ENCODE measurements around the gene AADACL4.
"Not testable (repeated sequence)": the region's sequence is repeated elsewhere in the genome, so short reads cannot be mapped to it uniquely, and the experiment has no call there.

AADACL4 gene

DNA sequence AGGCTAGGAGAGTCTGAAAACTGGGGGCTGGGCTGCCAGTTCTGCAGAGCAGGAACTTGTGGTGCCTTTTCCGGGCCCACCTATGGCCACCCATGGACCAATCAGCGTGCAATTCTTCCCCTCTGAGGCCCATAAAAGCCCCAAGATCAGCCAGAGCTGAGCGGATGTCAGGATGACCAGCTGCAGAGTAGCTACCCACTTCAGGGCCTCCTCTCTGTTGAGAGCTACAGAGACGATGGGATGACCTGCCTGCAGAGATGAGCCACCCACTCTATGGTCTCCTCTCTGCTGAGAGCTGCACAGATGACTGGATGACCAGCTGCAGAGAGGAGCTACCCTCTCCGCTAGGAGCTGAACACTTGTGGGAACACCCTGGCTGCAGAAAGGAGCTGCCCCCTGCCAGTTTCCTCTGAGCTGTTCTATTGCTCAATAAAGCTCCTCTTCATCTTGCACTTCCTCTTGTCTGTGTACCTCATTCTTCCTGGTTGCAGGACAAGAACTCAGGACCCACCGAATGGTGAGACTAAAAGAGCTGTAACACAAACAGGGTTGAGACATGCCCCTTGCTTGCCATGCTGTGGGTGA lies 12.8 kb upstream of the AADACL4 start:
- no peak for DNase-seq

- no peak for DNase-seq
These were observed 12.3 kb upstream of the AADACL4 start for GRCh38 chr1:12631571-12631970.

DNA sequence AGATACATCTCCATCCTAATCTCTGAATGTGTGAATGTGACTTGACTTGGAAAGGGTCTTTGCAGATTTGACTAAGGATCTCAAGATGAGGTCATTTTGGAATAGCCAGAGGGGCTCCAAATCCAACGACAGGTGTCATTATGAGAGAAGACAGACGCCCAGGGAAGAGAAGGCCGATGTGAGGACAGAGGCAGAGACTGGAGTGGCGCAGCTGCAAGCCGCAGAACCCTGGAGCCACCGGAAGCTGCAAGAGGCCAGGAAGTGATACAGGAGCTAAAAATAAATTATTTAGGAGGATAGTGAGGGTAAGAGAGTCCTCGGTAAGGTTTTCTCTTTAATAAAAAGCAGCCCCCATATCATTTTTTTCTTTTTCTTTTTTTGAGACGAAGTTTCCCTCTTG lies 9.7 kb upstream of the AADACL4 start:
- no peak for DNase-seq

DNA sequence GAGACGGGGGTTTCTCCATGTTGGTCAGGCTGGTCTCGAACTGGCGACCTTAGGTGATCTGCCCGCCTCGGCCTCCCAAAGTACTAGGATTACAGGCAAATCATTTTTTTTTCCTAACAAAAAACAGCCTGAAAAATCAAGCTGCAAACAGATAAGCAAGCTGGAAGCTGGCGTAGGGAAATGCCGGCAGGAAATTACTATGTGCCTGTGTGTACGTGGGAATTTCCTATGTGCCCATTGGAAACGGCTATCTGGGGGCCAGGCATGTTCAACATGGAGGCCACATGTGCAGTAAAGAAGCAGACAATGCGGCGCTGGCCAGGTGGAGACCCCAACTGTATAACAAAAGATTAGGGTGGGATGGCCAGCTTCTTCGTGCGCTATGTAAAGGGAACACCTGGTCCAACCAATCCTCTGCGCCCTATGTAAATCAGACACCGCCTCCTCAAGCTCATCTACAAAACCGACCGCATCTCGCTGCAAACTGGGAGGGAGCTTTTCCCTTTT lies 9.1 kb upstream of the AADACL4 start:
- no peak for DNase-seq

DNA sequence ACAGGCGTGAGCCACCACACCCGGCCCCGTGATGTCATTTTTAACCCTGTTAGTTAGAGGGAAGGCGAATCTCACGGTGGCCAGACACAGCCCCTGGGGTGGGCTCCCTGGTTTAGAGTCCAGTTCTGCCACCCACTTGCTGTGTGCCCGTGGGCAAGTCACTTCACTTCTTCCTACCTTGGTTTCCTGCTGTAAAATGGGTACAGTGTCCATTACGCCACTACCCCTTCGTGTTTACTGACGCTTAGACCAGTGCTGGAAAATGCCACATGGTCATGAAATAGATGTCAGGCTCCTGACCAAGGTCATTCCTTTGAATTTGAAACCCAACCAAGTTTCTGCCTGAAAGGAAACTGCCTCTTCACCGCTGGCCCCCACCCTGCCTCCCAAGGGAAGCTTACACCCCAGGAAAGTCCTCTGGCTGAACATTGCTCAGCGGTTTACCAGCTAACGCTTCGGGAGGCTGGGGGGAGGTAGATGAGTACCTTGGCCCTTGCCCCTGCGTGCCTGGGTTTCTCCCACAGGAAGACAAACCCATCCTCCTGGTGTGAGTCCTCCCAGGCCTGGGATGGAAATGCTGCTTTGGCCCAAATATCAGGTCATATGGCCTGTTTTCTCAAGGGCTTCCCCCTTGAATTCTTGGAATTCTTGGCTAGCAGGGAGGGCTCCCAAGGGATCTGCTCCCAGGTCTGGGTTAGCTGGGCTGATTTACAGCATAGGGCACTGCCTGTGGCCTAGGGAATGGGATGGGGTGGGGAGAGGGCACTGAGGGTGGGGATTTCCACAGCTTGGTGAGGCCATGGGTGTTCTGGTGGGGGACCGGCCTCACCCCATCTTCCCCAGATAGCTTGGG lies 7.6 kb upstream of the AADACL4 start:
- DNase-seq = no peak

DNA sequence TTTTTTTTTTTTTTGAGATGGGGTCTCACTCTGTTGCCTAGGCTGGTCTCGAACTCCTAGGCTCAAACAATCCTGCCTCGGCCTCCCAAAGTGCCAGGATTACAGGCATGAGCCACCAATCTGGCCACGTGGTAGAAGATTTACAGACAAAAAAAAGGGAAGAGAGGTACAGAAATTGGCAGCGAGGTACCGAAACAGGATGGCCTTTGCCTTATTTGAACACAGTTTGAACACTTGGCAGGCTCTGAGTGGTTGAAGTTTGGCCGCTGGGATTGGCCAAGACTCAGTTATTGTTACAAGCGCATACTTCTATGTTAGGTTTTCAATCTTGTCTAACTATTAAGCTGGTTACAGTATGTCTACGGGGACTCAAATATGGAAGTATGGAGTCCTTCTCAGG lies 6.2 kb upstream of the AADACL4 start:
- DNase-seq = no peak

GRCh38 chr1:12640237-12640957 lies 3.5 kb upstream of the AADACL4 start:
- DNase-seq = no peak

DNA sequence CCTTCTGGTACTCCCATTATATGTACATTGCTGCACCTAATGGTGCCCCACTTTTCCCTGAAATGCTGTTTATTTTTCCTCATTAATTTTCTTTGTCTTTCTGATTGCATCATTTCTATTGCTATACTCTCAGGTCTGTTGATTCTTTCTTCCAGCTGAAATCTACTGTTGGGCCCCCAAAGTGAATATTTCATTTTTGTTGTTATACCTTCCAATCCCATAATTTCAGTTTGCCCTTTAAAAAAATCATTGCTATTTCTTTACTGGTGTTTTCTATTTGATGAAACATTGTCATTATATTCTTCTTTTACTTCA lies 3.0 kb upstream of the AADACL4 start:
- DNase-seq = no peak

GRCh38 chr1:12643079-12643478 lies 806 bp upstream of the AADACL4 start:
- DNase-seq = no peak

DNA sequence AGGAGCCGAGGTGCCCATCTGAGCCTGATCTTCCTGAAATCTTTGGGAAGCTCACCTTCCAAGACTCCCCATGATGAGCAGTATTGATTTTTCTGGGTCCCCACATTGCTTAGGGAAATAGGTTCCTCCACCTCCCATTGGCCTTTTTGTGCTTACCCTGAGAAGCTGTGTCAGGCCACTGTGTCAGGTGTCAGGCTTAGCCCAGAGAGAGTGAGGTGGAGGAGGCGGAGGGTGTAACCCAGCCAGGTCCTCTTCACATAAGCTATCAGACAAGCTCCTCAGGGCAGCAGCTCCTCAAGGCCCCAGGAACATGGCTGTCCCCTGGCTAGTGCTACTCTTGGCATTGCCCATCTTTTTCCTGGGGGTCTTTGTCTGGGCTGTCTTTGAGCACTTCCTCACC lies 352 bp downstream of the AADACL4 start:
- DNase-seq = no peak

DNA sequence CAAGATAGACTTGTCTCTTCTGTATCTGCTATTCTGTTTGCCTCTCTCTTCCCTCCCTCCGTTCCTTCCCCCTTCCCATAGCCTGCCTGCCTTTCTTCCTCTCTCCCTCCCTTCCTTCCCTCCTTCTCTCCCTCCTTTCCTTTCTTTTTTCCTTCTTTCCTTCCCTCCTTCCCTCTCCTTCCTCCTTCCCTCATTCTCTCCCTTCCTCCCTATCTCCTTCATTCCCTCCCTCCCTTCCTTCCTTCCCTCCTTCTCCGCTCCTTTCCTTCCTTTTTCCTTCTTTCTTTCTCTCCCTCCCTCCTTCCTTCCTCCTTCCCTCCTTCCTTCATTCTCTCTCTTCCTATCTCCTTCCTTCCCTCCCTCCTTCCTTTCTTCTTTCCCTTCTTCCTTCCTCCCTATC lies 944 bp downstream of the AADACL4 start:
- DNase-seq = no peak

DNA sequence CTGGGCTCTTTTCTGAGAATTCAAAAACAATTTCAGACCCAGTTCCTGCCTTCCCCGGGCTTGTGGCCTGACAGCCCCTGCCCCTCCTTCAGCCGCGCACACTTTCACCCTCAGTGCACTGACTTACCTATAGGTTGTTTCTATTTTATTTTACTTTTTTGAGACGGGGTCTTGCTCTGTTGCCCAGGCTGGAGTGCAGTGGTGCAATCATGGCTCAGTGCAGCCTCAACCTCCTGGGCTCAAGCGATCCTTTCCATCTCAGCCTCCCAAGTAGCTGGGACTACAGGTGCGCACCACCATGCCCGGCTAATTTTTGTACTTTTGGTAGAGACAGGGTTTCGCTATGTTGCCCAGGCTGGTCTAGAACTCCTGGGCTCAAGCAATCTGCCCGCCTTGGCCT lies 1.5 kb downstream of the AADACL4 start:
- not testable (repeated sequence) for DNase-seq

GRCh38 chr1:12648741-12649140 lies 4.9 kb downstream of the AADACL4 start:
- no peak for DNase-seq

GRCh38 chr1:12649971-12650421 lies 6.1 kb downstream of the AADACL4 start:
- DNase-seq = no peak

DNA sequence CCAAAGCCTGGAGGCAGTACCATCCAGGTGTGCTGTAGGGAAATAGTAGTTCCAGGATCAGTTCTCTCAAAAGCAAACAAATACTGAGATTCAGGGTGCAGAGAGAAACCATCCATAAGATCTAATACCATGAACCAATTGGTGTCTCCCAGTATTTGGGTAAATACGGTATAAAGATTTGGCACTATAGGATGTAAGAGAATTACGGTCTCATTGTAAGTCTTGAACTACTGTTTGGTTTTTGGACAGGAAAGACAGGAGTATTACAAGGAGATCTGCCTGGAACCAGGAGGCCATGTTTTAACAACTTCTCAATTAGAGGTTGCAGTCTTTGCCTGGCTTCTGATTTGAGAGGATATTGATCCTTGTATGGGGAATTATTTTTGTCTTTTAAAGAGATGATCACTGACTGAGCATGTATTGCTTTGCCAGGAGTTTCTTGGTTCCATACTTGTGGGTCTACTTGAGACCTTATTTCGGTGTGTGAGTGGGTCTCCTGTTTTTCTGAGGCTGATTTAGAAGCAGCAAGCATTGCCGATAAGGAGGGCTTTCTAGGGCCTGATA lies 10.2 kb downstream of the AADACL4 start:
- DNase-seq = no peak

- no peak for DNase-seq
These were observed 10.8 kb downstream of the AADACL4 start for GRCh38 chr1:12654657-12655056.

GRCh38 chr1:12656575-12656974 lies 12.7 kb downstream of the AADACL4 start:
- no peak for DNase-seq

GRCh38 chr1:12657060-12657884 lies 13.4 kb downstream of the AADACL4 start:
- DNase-seq = no peak

- not testable (repeated sequence) for DNase-seq
These were observed 14.1 kb downstream of the AADACL4 start for GRCh38 chr1:12657885-12658512.

DNA sequence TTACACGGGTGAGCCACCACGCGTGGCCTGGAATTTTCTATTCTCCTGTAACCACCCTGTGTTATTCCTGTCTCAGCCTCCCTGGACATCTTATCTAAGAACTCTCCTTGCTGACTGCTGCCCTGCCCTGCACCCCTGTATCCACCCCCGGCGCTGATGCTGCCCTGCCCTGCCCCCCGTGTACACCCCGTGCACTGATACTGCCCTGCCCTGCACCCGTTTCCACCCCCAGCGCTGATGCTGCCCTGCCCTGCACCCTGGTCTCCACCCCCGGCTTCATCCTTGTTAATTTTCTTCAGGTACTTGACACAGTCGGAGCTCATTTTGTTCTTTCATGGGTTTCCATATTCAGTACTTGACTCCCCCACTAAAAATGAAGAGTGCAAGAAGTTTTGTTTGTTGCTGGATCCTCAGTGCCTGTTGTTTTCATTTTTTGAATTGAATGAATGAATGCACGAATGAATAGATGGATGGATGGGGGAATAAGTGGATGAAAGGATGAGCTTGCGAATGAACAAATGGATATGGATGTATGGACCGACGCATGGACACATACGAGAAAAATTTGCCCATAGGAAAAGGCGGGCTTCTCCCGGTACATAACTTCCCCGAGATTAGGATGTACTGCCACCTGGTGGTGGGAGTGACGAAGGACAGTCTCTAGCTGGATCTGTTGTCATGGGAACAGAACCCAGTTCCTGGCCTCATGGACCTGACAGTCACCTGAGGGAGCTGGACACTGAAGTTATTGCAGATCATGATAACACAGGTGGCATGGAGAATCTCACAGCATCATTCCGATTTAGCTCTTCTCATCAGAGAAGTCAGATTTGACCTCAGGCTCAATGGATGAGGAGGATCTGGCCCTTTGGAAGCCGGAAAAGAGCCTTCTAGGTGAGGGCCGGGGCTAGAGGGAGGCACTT lies 14.9 kb downstream of the AADACL4 start:
- peak; percentile 62 for DNase-seq
